VCaP (cell line): Measurements from ENCODE around the gene WNT5B.

Experiments
- H3K27ac ChIP-seq: fragments of 450-650 bp; 2 replicates; pipeline ENCODE4 v1.5.1; 2017
- CTCF ChIP-seq: fragments of 450-650 bp; conservative IDR thresholded peaks from 2 replicates; pipeline ENCODE4 v1.5.1; 2017; ENCODE audit warnings: mild to moderate bottlenecking, moderate library complexity

The WNT5B gene

GRCh38 chr12:1628666-1629337 is at the start of gene WNT5B:
TSS of gene WNT5B (plus strand) at chr12:1629231. CDS start at chr12:1631355, 2,124 bp downstream.
- no peak for TF ChIP-seq CTCF
- H3K27ac ChIP-seq = peak within 1 kb of the TSS; percentile 62

DNA sequence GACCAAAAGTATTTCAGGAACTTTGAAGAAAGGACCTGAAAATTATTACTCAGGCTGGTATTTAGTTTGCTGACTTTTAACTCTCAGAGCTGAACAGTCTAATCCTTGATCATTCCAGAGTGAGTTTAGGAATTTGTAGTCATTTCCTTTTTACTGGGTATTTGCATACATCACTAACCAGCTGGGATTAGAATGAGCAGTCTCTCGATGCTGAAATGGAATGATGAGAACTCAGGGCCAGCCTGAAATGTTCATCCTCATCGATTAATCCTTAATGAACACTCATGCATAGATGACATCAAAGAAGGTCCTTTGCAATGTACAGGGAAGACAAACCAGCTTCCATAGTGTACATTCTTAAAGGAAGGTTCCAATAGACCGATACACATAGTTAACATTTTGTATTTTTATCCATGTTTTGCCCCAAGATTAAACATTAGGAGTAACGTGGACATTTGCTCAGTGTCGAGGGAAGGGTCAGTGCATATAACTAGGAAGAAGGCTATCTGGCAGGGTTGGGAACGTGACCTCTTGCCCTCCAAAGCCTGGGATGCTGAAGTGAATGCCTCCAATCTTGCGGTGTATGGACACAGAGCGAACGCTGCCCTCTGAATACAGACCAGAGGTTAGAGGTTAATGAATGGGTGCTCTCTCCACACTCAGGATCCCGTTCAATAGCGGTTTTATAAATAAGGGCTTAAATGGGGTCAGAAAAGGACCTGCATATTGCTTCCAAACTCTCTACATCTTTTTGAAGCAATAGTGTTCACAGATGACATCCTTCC is 49.2 kb upstream of the WNT5B start:
- H3K27ac ChIP-seq = no peak overlapping the region
- no peak for TF ChIP-seq CTCF

DNA sequence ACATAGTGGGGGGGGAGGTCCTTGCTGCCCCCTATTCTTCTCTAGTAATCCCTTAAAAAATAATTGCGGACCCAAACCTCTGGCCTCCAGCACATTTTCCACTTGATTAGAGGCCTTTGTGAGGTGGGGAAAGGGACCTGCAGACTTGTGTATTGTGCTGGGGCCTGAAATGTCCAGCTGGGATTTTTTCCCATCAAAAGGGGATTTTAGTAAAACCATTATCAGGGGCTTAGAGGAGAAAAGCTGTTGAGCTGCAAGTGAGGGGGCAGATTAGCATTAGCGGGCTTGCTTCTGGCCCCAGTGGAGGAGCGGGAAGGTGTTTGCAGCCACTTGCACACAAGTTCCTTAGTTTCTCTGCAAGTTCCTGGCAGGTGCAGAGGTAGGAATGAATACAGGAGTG is 48.5 kb upstream of the WNT5B start:
- H3K27ac ChIP-seq = no peak overlapping the region
- no peak for TF ChIP-seq CTCF

DNA sequence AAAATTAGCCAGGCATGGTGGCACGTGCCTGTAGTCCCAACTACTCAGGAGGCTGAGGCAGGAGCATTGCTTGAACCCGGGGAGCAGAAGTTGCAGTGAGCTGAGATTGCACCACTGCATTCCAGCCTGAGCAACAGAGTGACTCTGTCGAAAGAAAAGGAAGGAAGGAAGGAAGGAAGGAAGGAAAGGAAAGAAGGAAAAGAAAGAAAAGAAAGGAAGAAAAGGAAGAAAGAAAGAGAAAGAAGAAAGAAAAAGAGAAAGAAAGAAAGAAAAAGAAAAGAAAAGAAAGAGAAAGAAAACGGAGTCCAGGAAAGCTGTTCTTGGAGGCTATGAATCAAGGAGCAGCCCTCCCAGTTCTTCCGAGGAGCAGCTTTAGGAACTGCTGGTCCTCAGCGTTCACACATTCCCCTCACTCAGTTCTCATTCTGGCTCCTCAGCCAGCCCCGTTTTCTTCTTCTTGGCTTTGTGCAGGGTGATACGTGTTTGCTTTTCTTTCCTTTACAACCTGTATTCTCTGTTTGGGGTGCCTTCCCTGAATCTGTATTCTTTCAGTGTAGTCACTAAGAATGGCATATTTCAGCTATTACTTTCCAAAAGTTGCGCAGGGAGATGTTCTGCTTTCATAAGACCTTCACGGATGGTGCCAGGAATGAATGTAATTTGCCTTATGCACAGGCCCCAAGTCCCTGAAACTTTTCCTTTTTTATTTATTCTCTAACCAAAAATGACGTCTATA is 46.9 kb upstream of the WNT5B start:
- H3K27ac ChIP-seq = no peak overlapping the region
- TF ChIP-seq CTCF = no peak

- H3K27ac ChIP-seq = no peak overlapping the region
- no peak for TF ChIP-seq CTCF
These were observed 46.4 kb upstream of the WNT5B start for GRCh38 chr12:1582709-1583050.

DNA sequence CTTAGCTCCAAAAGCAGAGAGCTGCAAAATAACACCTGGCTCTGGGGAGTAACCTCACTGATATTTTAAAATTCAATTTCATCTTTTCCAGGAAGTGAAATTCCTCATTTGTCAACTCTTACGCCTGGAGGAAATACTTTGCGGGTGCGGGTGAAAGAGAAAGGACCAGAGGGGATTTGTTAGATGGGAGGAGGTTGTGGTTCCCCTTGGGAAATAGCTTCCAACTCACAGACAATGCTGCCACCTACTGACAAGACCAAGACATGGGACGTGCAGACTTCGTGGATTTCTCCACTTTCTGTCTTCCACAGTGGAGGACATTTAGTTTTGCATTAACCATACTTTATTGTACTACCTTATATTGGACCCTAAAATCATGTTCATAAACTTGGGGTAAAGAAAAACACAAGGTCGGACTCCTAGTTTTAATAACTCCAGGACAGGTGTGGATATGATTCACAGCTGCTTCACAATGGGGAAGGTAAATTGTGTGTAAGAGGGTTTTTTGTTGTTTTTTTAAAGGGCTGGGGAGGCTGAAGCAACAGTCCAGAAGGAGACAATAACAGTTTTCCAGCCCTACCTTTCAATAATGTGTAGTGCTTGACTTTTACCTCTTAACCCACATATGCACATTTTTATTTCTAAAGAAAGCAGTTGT is 45.5 kb upstream of the WNT5B start:
- no peak overlapping the region for H3K27ac ChIP-seq
- TF ChIP-seq CTCF = peak; percentile 88

DNA sequence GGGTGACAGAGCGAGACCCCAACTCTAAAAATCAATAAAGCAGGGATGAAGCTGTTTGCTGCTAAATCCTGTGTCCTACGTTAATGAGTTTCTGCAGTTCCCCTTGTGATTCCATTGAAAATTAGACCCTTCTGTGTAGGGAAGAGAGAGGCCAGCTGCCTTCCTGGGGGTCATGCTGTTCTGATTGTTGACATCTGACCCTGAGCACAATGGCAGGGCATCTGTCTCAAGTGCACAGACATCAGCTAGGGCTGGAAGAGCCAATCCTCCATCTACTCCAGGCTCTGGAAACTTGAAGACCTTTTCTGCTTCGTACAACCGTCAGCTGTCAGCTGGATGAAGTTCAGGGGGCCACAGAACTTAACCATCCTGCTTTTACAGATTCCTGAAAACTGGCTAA is 44.7 kb upstream of the WNT5B start:
- no peak overlapping the region for H3K27ac ChIP-seq
- TF ChIP-seq CTCF = no peak
